GM23338 (cell line): ENCODE results near the gene SNAPC2.

Experiments
- CREB1 ChIP-seq: fragments of 250-450 bp; sonication (Bioruptor Pico); IDR thresholded peaks from 2 replicates; pipeline ENCODE4 v1.5.0; 2020; ENCODE audit warnings: low read depth, mild to moderate bottlenecking, moderate library complexity
- EZH2 ChIP-seq: fragments of 200-600 bp; sonication (generic); IDR thresholded peaks from one replicate; pipeline ENCODE4 v1.8.0; 2017; ENCODE audit warnings: antibody characterized with exemption, mild to moderate bottlenecking, low read depth; ENCODE audit not compliant: unreplicated experiment
- EZH2phosphoT487 ChIP-seq: fragments of 200-600 bp; sonication (generic); IDR thresholded peaks from one replicate; pipeline ENCODE4 v1.8.1; 2018; ENCODE audit warnings: antibody characterized with exemption; ENCODE audit not compliant: unreplicated experiment
- JUNB ChIP-seq: IDR thresholded peaks from one replicate; pipeline ENCODE4 v1.6.1; 2016; ENCODE audit warnings: antibody characterized with exemption; ENCODE audit not compliant: unreplicated experiment
- NANOG ChIP-seq: IDR thresholded peaks from 2 replicates; pipeline ENCODE4 v1.6.1; 2016; ENCODE audit warnings: antibody characterized with exemption, borderline replicate concordance
- POLR2AphosphoS5 ChIP-seq: IDR thresholded peaks from 2 replicates; pipeline ENCODE4 v1.6.1; 2016; ENCODE audit warnings: antibody characterized with exemption, low read depth
- TF ChIP-seq, protein P1 (sequence below), 2 experiments: fragments of 200-600 bp in 1 of 2; sonication (generic) in 1 of 2; conservative IDR thresholded peaks; 2 replicates each; pipeline versions ENCODE4 v1.5.1 to v1.6.1; 2016 to 2017; ENCODE audit warnings: antibody characterized with exemption in 2 of 2, low read depth in 2 of 2, mild to moderate bottlenecking in 2 of 2, moderate library complexity in 1 of 2
- TF ChIP-seq, protein P2 (sequence below): IDR thresholded peaks from one replicate; pipeline ENCODE4 v1.6.1; 2018; ENCODE audit warnings: antibody characterized with exemption; ENCODE audit not compliant: unreplicated experiment
- TF ChIP-seq, protein P3 (sequence below): IDR thresholded peaks from 2 replicates; pipeline ENCODE4 v1.6.1; 2016; ENCODE audit warnings: antibody characterized with exemption

DNA sequence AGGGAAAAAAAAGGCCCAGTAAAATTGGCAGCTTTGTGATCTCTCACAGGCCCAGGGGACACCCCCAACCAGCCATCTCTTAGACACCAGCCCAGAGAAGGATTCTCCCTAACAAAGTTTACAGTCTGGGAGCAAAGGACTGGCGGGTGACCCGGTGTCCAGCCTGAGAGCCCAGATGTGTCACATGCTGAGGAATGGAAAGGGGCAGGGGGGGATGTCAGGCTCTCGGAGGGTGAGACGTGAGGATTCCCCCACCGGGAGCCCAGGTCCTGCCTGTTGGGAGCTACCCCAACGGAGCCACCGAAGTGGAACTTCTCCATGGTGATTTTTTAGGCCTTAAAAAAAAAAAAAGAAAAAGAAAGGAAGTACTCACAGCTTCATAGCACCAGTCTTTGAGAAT lies 10.6 kb downstream of the SNAPC2 start:
- TF ChIP-seq, protein P1, sequence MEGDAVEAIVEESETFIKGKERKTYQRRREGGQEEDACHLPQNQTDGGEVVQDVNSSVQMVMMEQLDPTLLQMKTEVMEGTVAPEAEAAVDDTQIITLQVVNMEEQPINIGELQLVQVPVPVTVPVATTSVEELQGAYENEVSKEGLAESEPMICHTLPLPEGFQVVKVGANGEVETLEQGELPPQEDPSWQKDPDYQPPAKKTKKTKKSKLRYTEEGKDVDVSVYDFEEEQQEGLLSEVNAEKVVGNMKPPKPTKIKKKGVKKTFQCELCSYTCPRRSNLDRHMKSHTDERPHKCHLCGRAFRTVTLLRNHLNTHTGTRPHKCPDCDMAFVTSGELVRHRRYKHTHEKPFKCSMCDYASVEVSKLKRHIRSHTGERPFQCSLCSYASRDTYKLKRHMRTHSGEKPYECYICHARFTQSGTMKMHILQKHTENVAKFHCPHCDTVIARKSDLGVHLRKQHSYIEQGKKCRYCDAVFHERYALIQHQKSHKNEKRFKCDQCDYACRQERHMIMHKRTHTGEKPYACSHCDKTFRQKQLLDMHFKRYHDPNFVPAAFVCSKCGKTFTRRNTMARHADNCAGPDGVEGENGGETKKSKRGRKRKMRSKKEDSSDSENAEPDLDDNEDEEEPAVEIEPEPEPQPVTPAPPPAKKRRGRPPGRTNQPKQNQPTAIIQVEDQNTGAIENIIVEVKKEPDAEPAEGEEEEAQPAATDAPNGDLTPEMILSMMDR (conservative IDR thresholded peaks at IDR 0.05; ENCODE audit: low read depth in 2 of 2), result no peak
- no peak for TF ChIP-seq EZH2
- TF ChIP-seq NANOG, result no peak
- no peak for TF ChIP-seq POLR2AphosphoS5
- TF ChIP-seq EZH2phosphoT487, result no peak
- TF ChIP-seq CREB1 (CRISPR knock-in tag), result no peak
- TF ChIP-seq, protein P2, sequence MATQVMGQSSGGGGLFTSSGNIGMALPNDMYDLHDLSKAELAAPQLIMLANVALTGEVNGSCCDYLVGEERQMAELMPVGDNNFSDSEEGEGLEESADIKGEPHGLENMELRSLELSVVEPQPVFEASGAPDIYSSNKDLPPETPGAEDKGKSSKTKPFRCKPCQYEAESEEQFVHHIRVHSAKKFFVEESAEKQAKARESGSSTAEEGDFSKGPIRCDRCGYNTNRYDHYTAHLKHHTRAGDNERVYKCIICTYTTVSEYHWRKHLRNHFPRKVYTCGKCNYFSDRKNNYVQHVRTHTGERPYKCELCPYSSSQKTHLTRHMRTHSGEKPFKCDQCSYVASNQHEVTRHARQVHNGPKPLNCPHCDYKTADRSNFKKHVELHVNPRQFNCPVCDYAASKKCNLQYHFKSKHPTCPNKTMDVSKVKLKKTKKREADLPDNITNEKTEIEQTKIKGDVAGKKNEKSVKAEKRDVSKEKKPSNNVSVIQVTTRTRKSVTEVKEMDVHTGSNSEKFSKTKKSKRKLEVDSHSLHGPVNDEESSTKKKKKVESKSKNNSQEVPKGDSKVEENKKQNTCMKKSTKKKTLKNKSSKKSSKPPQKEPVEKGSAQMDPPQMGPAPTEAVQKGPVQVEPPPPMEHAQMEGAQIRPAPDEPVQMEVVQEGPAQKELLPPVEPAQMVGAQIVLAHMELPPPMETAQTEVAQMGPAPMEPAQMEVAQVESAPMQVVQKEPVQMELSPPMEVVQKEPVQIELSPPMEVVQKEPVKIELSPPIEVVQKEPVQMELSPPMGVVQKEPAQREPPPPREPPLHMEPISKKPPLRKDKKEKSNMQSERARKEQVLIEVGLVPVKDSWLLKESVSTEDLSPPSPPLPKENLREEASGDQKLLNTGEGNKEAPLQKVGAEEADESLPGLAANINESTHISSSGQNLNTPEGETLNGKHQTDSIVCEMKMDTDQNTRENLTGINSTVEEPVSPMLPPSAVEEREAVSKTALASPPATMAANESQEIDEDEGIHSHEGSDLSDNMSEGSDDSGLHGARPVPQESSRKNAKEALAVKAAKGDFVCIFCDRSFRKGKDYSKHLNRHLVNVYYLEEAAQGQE, result no peak
- no peak for TF ChIP-seq JUNB
- TF ChIP-seq, protein P3, sequence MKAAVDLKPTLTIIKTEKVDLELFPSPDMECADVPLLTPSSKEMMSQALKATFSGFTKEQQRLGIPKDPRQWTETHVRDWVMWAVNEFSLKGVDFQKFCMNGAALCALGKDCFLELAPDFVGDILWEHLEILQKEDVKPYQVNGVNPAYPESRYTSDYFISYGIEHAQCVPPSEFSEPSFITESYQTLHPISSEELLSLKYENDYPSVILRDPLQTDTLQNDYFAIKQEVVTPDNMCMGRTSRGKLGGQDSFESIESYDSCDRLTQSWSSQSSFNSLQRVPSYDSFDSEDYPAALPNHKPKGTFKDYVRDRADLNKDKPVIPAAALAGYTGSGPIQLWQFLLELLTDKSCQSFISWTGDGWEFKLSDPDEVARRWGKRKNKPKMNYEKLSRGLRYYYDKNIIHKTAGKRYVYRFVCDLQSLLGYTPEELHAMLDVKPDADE, result no peak
